GM12864 (cell line): ENCODE results near the gene DUOX2.

Experiments used
- DNase-seq: peaks from one replicate; pipeline ENCODE4 v3.0.0-alpha.2; 2011; ENCODE audit warnings: low read depth
- H3K4me3 ChIP-seq: 2 replicates; pipeline ENCODE4 v1.5.1; 2011; ENCODE audit warnings: mild to moderate bottlenecking, low read depth, low read length, control low read depth
- TF ChIP-seq, protein P1 (sequence below): IDR thresholded peaks from 2 replicates; pipeline ENCODE4 v1.5.1; 2011; ENCODE audit warnings: low read depth, mild to moderate bottlenecking, moderate library complexity, low read length, control low read depth, inconsistent platforms; ENCODE audit errors: missing control alignments

DUOX2 gene

DNA sequence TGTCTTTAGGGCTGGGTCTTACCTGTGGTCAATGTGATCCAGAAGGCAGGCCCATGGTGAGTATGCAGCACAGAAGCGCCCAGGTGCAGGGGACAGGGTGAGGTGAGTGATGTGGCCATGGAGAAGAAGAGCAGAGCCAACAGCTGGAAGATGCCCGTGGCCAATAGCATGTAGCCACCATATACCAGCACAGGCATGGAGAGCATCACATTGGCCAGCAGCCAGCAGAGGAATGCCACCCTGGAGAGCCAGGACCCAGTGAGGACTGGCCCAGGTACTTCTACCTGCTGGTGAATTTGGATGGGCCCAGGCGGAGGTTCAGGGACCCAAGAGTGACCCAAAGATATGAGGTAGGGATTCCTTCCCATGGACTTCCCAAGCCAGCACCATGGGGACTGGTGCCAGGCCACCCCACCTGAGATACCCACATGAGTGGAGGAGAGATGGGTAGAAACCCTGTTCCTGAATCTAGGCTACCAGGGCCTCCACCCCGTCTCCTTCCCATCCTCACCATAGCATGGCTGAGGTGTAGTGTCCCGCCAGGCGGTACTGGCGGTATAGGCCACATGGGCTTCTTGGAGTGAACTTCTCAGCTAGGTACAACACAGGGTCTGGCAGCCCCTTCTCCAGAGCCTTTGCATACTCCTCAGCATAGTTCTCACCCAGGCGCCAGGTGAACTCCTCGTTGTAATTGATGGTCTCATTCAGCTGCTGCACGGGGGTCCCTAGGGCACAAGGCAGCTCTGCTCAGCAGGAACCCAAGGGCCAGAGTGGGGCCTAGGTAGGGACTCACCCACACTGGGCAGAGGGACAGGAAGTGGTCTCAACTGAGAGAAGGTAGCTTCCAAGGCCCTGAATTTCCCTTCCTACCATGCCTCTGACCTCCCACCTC, 6.4 kb upstream of the DUOX2 start:
- TF ChIP-seq, protein P1, sequence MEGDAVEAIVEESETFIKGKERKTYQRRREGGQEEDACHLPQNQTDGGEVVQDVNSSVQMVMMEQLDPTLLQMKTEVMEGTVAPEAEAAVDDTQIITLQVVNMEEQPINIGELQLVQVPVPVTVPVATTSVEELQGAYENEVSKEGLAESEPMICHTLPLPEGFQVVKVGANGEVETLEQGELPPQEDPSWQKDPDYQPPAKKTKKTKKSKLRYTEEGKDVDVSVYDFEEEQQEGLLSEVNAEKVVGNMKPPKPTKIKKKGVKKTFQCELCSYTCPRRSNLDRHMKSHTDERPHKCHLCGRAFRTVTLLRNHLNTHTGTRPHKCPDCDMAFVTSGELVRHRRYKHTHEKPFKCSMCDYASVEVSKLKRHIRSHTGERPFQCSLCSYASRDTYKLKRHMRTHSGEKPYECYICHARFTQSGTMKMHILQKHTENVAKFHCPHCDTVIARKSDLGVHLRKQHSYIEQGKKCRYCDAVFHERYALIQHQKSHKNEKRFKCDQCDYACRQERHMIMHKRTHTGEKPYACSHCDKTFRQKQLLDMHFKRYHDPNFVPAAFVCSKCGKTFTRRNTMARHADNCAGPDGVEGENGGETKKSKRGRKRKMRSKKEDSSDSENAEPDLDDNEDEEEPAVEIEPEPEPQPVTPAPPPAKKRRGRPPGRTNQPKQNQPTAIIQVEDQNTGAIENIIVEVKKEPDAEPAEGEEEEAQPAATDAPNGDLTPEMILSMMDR: no peak
- no peak for DNase-seq
- no peak overlapping the region for H3K4me3 ChIP-seq

DNA sequence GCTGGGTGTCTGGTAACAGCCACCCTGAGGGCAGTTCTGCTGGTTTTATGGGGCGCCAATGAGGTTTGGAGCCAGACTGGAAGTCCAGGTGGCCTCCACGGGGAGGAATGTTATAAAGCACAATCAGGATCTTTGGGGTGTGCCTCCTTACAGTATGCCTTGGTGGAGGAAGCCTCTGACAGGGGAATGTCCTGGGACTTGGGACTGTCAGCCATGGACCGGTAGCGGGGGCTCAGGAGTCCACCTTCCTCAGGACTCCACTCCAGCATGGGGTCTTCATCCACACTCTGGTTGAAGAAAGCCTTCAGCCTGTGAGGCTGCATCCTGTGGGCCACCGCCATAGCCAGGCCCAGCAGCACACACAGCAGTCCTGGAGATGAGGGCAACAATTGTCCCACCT, 5.0 kb upstream of the DUOX2 start:
- H3K4me3 ChIP-seq: no peak overlapping the region
- DNase-seq: no peak
- TF ChIP-seq, protein P1: no peak

DNA sequence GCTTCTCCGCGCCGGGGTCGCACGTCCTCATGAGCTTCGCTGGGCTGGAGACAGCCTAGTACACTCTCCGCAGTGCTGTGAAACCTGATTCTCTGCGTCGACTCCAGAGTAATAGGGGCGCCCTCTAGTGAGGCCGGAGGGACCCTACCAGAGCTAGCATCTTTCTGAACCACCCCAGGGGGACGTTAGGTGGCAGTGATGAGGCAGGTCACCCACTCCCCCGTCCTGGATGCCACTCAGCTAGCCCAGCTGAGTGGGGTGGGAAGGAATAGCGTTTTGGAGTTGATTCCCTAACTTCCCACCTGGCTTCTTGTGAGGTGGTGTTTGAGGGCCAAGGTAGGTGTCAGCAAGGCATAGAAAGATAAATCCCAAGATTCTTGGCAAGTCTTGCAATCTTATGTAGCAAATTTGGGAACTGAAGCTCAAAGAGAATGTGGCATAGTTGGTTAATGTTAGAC, 4.2 kb upstream of the DUOX2 start:
- H3K4me3 ChIP-seq: no peak overlapping the region
- TF ChIP-seq, protein P1: peak; percentile 99

DNA sequence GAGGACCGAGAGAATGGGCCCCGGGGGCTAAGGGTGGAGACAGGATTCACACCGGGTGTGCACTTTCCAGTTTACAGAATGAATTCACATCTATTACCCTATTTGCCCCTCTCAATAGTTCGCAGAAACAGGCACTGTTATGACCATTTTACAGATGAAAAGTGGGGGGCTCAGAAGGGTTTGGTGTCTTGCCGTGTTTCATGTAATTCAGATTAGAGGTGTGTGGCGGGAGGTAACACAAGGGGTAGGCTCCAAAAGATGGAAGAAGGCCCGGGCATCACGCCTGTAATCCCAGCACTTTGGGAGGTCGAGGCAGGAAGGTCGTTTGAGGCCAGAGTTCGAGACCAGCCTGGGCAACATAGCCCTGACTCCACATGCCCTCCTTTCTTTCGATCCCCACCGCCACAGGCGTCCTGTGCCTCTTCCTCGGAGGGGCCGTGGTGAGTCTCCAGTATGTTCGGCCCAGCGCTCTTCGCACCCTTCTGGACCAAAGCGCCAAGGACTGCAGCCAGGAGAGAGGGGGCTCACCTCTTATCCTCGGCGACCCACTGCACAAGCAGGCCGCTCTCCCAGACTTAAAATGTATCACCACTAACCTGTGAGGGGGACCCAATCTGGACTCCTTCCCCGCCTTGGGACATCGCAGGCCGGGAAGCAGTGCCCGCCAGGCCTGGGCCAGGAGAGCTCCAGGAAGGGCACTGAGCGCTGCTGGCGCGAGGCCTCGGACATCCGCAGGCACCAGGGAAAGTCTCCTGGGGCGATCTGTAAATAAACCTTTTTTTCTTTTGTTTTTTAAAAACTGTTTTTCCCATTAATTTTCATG, 3.5 kb upstream of the DUOX2 start:
- DNase-seq: no peak
- H3K4me3 ChIP-seq: no peak overlapping the region
- TF ChIP-seq, protein P1: no peak

More for the DNA sequence above, 4.2 kb upstream of the DUOX2 start:
- peak; percentile 53 for DNase-seq

GRCh38 chr15:45116482-45117307, 2.7 kb upstream of the DUOX2 start:
- TF ChIP-seq, protein P1: no peak
- no peak overlapping the region for H3K4me3 ChIP-seq
- no peak for DNase-seq

DNA sequence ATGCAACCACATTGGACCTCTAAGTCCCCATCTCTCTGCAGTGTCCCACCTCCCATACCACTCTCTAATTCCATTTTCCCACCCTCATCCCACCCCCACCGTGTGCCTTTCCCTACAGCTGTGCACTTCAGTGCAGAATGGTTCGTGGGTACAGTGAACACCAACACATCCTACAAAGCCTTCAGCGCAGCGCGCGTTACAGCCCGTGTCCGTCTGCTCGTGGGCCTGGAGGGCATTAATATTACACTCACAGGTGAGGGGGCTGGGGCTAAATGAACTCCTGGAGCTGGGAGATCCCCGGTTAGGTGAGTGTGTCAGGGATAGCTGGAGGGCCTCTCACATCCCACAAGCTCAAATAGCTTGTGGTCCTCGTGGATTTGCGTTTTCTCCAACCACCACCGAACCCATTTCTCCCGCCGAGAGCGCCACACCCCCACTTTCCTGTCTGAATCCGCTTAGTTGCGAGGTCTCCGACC, 2.1 kb upstream of the DUOX2 start:
- no peak for DNase-seq
- H3K4me3 ChIP-seq: no peak overlapping the region
- TF ChIP-seq, protein P1: no peak
